Sigmoid colon (tissue), 4 donors: ENCODE results near the gene TAMM41.

Experiments used
- CTCF ChIP-seq, 4 experiments: fragments of 450-650 bp in 3 of 4; fragments of 200-600 bp in 1 of 4; IDR thresholded peaks; one replicate each; pipeline ENCODE4 v1.5.1; 2016 to 2019; ENCODE audit warnings: antibody characterized with exemption in 4 of 4, mild to moderate bottlenecking in 3 of 4, moderate library complexity in 2 of 4
- EP300 ChIP-seq, 4 donors: sonication (generic); formaldehyde crosslinking; IDR thresholded peaks; one replicate each; pipeline ENCODE4 v1.6.1; 2017; ENCODE audit warnings: antibody characterized with exemption in 4 of 4
- POLR2A ChIP-seq, 2 donors: fragments of 450-650 bp; IDR thresholded peaks; one replicate each; pipeline ENCODE4 v1.6.1; 2016; ENCODE audit warnings: antibody characterized with exemption in 2 of 2, mild to moderate bottlenecking in 2 of 2, moderate library complexity in 2 of 2
- POLR2AphosphoS5 ChIP-seq, 4 donors: sonication (generic); formaldehyde crosslinking; IDR thresholded peaks; one replicate each; pipeline ENCODE4 v1.6.1; 2017; ENCODE audit warnings: antibody characterized with exemption in 4 of 4

- TF ChIP-seq CTCF (IDR thresholded peaks at IDR 0.05) (no peak), POLR2A (IDR thresholded peaks at IDR 0.05) (no peak), EP300 (IDR thresholded peaks at IDR 0.05) (no peak), POLR2AphosphoS5 (IDR thresholded peaks at IDR 0.05) (no peak)
Measured at GRCh38 chr3:11878837-11879236, 32.2 kb upstream of the TAMM41 start.
